GM12873 (cell line): Measurements from ENCODE around the gene ADD2.

ENCODE experiments used
- CTCF ChIP-seq: IDR thresholded peaks from 2 replicates; pipeline ENCODE4 v1.5.1; 2012; ENCODE audit warnings: low read depth, mild to moderate bottlenecking, moderate library complexity, low read length, control low read depth; ENCODE audit not compliant: insufficient read depth; ENCODE audit errors: missing control alignments

ADD2 gene

GRCh38 chr2:70738159-70738558 lies 29.8 kb downstream of the ADD2 start:
- TF ChIP-seq CTCF = no peak

GRCh38 chr2:70735071-70735470 lies 32.9 kb downstream of the ADD2 start:
- no peak for TF ChIP-seq CTCF

- TF ChIP-seq CTCF = no peak
Observed at GRCh38 chr2:70733646-70734180, 34.3 kb downstream of the ADD2 start.

- TF ChIP-seq CTCF = no peak
Observed at GRCh38 chr2:70732766-70733645, 35.0 kb downstream of the ADD2 start.

GRCh38 chr2:70730730-70731129 lies 37.3 kb downstream of the ADD2 start:
- TF ChIP-seq CTCF = no peak

GRCh38 chr2:70729647-70730046 lies 38.4 kb downstream of the ADD2 start:
- no peak for TF ChIP-seq CTCF

GRCh38 chr2:70728128-70728527 lies 39.9 kb downstream of the ADD2 start:
- TF ChIP-seq CTCF = no peak
